CD14-positive monocyte (primary cell): Measurements from ENCODE around the gene RGL3. TPM values are rescaled to one million over a fixed set of nuclear protein-coding genes. Genes with fewer than 3 reads are reported as not detected.

Source experiments
- DNase-seq, 3 donors: peaks; one replicate each; pipeline ENCODE4 v3.0.0-alpha.2; 2011 to 2022
- H2AFZ ChIP-seq: 2 replicates; pipeline ENCODE4 v1.6.0; 2012; ENCODE audit warnings: mild to moderate bottlenecking, low read depth, low read length, inconsistent platforms; ENCODE audit not compliant: insufficient read depth, poor library complexity, severe bottlenecking
- H3K27ac ChIP-seq, 2 donors: 1 replicate in 1 of 2; 2 replicates in 1 of 2; pipeline ENCODE4 v1.5.1; 2012 to 2013; ENCODE audit warnings: low read length in 2 of 2, control low read depth in 1 of 2, inconsistent platforms in 1 of 2, low read depth in 1 of 2, mild to moderate bottlenecking in 1 of 2
- H3K27me3 ChIP-seq, 2 donors: one replicate each; pipeline versions ENCODE4 v1.6.0 to v1.6.1; 2011 to 2013; ENCODE audit warnings: low read length in 2 of 2; ENCODE audit not compliant: control insufficient read depth in 2 of 2, insufficient read depth in 2 of 2
- H3K36me3 ChIP-seq, 2 donors: replicated peaks in 1 of 2; 1 replicate in 1 of 2; 2 replicates in 1 of 2; pipeline versions ENCODE4 v1.5.1 to v1.6.1; 2012 to 2013; ENCODE audit warnings: low read length in 2 of 2, control low read depth in 1 of 2, inconsistent platforms in 1 of 2, mild to moderate bottlenecking in 1 of 2; ENCODE audit not compliant: insufficient read depth in 2 of 2, control insufficient read depth in 1 of 2
- H3K4me1 ChIP-seq, 2 donors: 1 replicate in 1 of 2; 2 replicates in 1 of 2; pipeline versions ENCODE4 v1.5.1 to v1.6.1; 2012 to 2013; ENCODE audit warnings: low read length in 2 of 2, control low read depth in 1 of 2, inconsistent platforms in 1 of 2, mild to moderate bottlenecking in 1 of 2, moderate library complexity in 1 of 2; ENCODE audit not compliant: insufficient read depth in 2 of 2, control insufficient read depth in 1 of 2
- H3K4me2 ChIP-seq: replicated peaks from 2 replicates; pipeline ENCODE3; 2012; ENCODE audit warnings: low read length, moderate library complexity, mild to moderate bottlenecking; ENCODE audit not compliant: poor library complexity, severe bottlenecking; ENCODE audit errors: extremely low read depth
- H3K4me3 ChIP-seq, 3 experiments: fragments of 200-600 bp in 1 of 3; sonication (generic) in 1 of 3; replicated peaks in 1 of 3; 1 replicate in 2 of 3; 2 replicates in 1 of 3; pipeline ENCODE4 v1.5.1; 2011 to 2013; ENCODE audit warnings: low read length in 3 of 3, mild to moderate bottlenecking in 3 of 3, control low read depth in 2 of 3, low read depth in 2 of 3, inconsistent platforms in 1 of 3, moderate library complexity in 1 of 3
- H3K79me2 ChIP-seq: 2 replicates; pipeline ENCODE4 v1.6.0; 2012; ENCODE audit warnings: mild to moderate bottlenecking, control low read depth, inconsistent platforms, low read length, moderate library complexity; ENCODE audit not compliant: insufficient read depth
- H3K9ac ChIP-seq: 2 replicates; pipeline ENCODE4 v1.6.0; 2017; ENCODE audit warnings: low read length, mild to moderate bottlenecking; ENCODE audit not compliant: insufficient read depth, poor library complexity, severe bottlenecking
- H3K9me3 ChIP-seq, 2 donors: replicated peaks in 1 of 2; 1 replicate in 1 of 2; 2 replicates in 1 of 2; pipeline versions ENCODE4 v1.5.1 to v1.6.1; 2012 to 2013; ENCODE audit warnings: low read length in 2 of 2, control low read depth in 1 of 2; ENCODE audit not compliant: control insufficient read depth in 1 of 2, insufficient read depth in 1 of 2
- H4K20me1 ChIP-seq: 2 replicates; pipeline ENCODE4 v1.6.0; 2012; ENCODE audit warnings: mild to moderate bottlenecking, low read length, control low read depth, moderate library complexity; ENCODE audit not compliant: insufficient read depth
- H3K27ac Mint-ChIP-seq, 7 donors: one replicate each; pipeline ENCODE4 v1.8.0; 2020; ENCODE audit warnings: mild to moderate bottlenecking in 7 of 7, mixed read lengths in 7 of 7, moderate library complexity in 6 of 7, inconsistent platforms in 2 of 7
- H3K27me3 Mint-ChIP-seq, 3 donors: one replicate each; pipeline ENCODE4 v1.8.0; 2021 to 2022; ENCODE audit warnings: low read depth in 3 of 3, mild to moderate bottlenecking in 3 of 3, mixed read lengths in 3 of 3, moderate library complexity in 3 of 3, inconsistent platforms in 1 of 3
- H3K36me3 Mint-ChIP-seq, 2 donors: one replicate each; pipeline ENCODE4 v1.8.0; 2020; ENCODE audit warnings: mixed read lengths in 2 of 2, inconsistent platforms in 1 of 2, mild to moderate bottlenecking in 1 of 2
- H3K4me1 Mint-ChIP-seq: one replicate; pipeline ENCODE4 v1.8.0; 2020; ENCODE audit warnings: mild to moderate bottlenecking, mixed read lengths
- H3K4me3 Mint-ChIP-seq, 2 donors: one replicate each; pipeline ENCODE4 v1.8.0; 2020; ENCODE audit warnings: mild to moderate bottlenecking in 2 of 2, mixed read lengths in 2 of 2, moderate library complexity in 1 of 2
- H3K9me3 Mint-ChIP-seq, 7 donors: one replicate each; pipeline ENCODE4 v1.8.0; 2020 to 2022; ENCODE audit warnings: mixed read lengths in 7 of 7, mild to moderate bottlenecking in 6 of 7, moderate library complexity in 6 of 7, inconsistent platforms in 2 of 7
- WGBS: methylation state at CpG from one replicate; pipeline ENCODE4 v1.1.5; 2013; ENCODE audit warnings: missing lambda C conversion rate; ENCODE audit not compliant: insufficient coverage; 5-methylcytosine and 5-hydroxymethylcytosine counted together
- intact Hi-C, 2 donors: fragments of 100-400 bp; cut with micrococcal nuclease; formaldehyde crosslinking; loops; one replicate each; pipeline versions ENCODE4 v1.15.0 to v1.15.1; 2023
- polyA plus RNA-seq, 3 donors: library from polyadenylated mRNA; depleted of rRNA in 1 of 3; unstranded in 2 of 3; stranded (reverse) in 1 of 3; fragments of 300-500 nt in 2 of 3; fragments of >200 nt in 1 of 3; fragmentation: Illumina TruSeq in 2 of 3; gene quantifications; 1 replicate in 2 of 3; 2 replicates in 1 of 3; pipeline ENCODE4 v1.2.3, GENCODE V29; 2012 to 2021
- TF ChIP-seq, protein P1 (sequence below): fragments of 200-600 bp; IDR thresholded peaks from one replicate; pipeline ENCODE4 v1.8.0; 2022; ENCODE audit warnings: antibody characterized with exemption, mild to moderate bottlenecking

RGL3 gene
- polyA plus RNA-seq, 3 donors, result 1.7 TPM; not detected in 2

DNA sequence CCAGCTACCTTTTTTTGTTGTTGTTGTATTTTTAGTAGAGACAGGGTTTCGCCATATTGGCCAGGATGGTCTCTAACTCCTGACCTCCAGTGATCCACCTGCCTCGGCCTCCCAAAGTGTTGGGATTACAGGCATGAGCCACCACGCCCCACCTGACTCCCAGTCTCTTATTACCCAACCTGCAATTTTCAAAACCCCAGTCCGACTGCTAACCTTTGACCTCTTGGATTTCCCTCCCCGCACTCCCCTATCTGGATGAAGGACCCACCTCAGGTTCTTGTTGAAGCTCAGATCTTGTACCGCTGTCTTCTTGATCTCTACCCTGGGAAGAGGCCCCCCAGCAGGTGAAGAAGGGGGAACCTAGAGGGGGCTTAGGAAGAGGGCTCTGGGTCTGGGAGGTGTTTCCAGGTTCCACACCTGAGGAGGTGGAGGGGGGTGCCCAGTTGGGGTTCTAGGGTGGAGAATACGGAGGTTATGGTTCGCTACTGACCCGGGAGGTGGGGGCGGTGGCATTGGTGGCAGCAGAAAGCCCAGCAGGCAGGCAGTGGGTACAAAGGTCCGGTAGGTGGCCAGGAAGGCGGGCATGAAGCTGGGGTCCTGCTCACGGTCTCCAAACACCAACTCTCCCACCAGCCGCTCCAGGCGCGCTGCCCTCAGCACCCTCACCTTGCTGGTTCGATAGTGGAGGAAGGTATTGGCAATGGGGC lies 2.6 kb downstream of the RGL3 start:
- Histone ChIP-seq H3K4me2 (no peak overlapping the region), H3K4me1 (peaks cover 20 to 29% of the 10 kb centered on the region in 2 donors), H2AFZ (no peak overlapping the region), H3K36me3 (no peaks in the 10 kb centered on the region), H3K9me3 (peaks cover 0 to 5% of the 10 kb centered on the region in 2 donors), H3K4me3 (no peak overlapping the region), H3K9ac (no peak overlapping the region), H4K20me1 (no peaks in the 10 kb centered on the region), H3K27ac (no peak overlapping the region), H3K79me2 (no peaks in the 10 kb centered on the region), H3K27me3 (peaks cover 27 to 54% of the 10 kb centered on the region in 2 donors)
- Mint-ChIP-seq H3K36me3 (no peaks in the 10 kb centered on the region), H3K27me3 (peaks cover 51 to 74% (median 61%) of the 10 kb centered on the region in 3 donors), H3K4me1 (peaks cover 21% of the 10 kb centered on the region), H3K27ac (no peak overlapping the region), H3K9me3 (peaks cover 0 to 13% (median 5%) of the 10 kb centered on the region in 7 donors), H3K4me3 (peak overlapping the region in 1 of 2 donors; percentile 43)
- intact Hi-C loops, result no loop called here
- DNase-seq, result no peak
- TF ChIP-seq, protein P1, sequence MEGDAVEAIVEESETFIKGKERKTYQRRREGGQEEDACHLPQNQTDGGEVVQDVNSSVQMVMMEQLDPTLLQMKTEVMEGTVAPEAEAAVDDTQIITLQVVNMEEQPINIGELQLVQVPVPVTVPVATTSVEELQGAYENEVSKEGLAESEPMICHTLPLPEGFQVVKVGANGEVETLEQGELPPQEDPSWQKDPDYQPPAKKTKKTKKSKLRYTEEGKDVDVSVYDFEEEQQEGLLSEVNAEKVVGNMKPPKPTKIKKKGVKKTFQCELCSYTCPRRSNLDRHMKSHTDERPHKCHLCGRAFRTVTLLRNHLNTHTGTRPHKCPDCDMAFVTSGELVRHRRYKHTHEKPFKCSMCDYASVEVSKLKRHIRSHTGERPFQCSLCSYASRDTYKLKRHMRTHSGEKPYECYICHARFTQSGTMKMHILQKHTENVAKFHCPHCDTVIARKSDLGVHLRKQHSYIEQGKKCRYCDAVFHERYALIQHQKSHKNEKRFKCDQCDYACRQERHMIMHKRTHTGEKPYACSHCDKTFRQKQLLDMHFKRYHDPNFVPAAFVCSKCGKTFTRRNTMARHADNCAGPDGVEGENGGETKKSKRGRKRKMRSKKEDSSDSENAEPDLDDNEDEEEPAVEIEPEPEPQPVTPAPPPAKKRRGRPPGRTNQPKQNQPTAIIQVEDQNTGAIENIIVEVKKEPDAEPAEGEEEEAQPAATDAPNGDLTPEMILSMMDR, result no peak
- WGBS, result 97% methylated on average over 6 of the region's 17 CpGs

DNA sequence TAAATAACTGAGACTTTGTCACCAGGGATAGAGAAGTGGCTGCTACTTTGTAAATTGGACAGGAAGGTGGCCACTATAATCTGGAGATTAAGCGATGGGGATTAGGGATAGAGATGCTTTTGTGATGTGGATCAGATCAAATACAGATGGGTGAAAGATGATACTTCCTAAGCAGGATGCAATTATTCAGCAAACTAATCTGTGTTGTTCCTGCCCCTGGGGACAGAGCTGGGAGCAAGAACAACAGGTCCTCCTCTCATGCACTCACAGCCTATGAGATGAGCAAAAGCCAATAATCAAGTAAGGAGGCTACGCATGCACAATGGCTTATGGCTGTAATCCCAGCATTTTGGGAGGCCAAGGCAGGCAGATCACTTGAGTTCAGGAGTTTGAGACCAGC lies 4.6 kb downstream of the RGL3 start:
- no peaks in the 10 kb centered on the region for H3K79me2 ChIP-seq
- H3K27ac ChIP-seq, result no peak overlapping the region
- Mint-ChIP-seq H3K27ac (no peak overlapping the region), H3K36me3 (no peaks in the 10 kb centered on the region), H3K4me3 (no peak overlapping the region), H3K27me3 (peaks cover 41 to 65% (median 47%) of the 10 kb centered on the region in 3 donors), H3K4me1 (peaks cover 8% of the 10 kb centered on the region), H3K9me3 (peaks cover 0 to 15% (median 5%) of the 10 kb centered on the region in 7 donors)
- peaks cover 0 to 5% of the 10 kb centered on the region in 2 donors for H3K9me3 ChIP-seq
- TF ChIP-seq, protein P1, result no peak
- H3K9ac ChIP-seq, result no peak overlapping the region
- H2AFZ ChIP-seq, result no peak overlapping the region
- no peak for DNase-seq
- no peaks in the 10 kb centered on the region for H4K20me1 ChIP-seq
- WGBS, result 100% methylated on average over 2 of the region's 2 CpGs
- no peaks in the 10 kb centered on the region for H3K36me3 ChIP-seq
- H3K4me3 ChIP-seq, result no peak overlapping the region
- intact Hi-C loops, result no loop called here
- H3K4me1 ChIP-seq, result peaks cover 5 to 13% of the 10 kb centered on the region in 2 donors
- no peak overlapping the region for H3K4me2 ChIP-seq
- H3K27me3 ChIP-seq, result peaks cover 18 to 38% of the 10 kb centered on the region in 2 donors
